Lower lobe of right lung (tissue), 2 donors: ENCODE results near the gene DNASE1L1. TPM values are rescaled to one million over a fixed set of nuclear protein-coding genes. Genes with fewer than 3 reads are reported as not detected.
A peak's percentile ranks its signal among the peaks of the same experiment; 100 is the strongest.

ENCODE experiments used
- ATAC-seq, 2 donors: fragments of 200-7000 bp; cut with Tn5 transposase; one replicate each; pipeline ENCODE4 v1.9.1; 2020 to 2022; ENCODE audit warnings: mild to moderate bottlenecking in 2 of 2, moderate library complexity in 2 of 2
- DNase-seq: peaks from one replicate; pipeline ENCODE4 v3.0.0-alpha.2; 2020
- H3K27ac ChIP-seq: fragments of 200-600 bp; one replicate; pipeline ENCODE4 v1.8.0; 2022
- H3K27me3 ChIP-seq: fragments of 200-600 bp; one replicate; pipeline ENCODE4 v1.8.0; 2022; ENCODE audit warnings: low read depth
- H3K36me3 ChIP-seq: fragments of 200-600 bp; one replicate; pipeline ENCODE4 v1.8.0; 2022; ENCODE audit warnings: mild to moderate bottlenecking
- H3K4me1 ChIP-seq: fragments of 200-600 bp; one replicate; pipeline ENCODE4 v1.8.0; 2022
- H3K4me3 ChIP-seq: fragments of 200-600 bp; one replicate; pipeline ENCODE4 v1.8.0; 2022; ENCODE audit warnings: mild to moderate bottlenecking
- H3K9me3 ChIP-seq: fragments of 200-600 bp; one replicate; pipeline ENCODE4 v1.8.0; 2022
- intact Hi-C: fragments of 100-400 bp; cut with DNase I; formaldehyde crosslinking; loops from one replicate; pipeline ENCODE4 v1.11.0; 2022
- total RNA-seq: library from RNA; stranded (reverse); fragmentation: NEBNext Ultra II Directional; extraction: Animal tissue kit (Norgen Biotek cat#: 25700); gene quantifications from one replicate; pipeline ENCODE4 v1.2.1, GENCODE V29; 2021
- TF ChIP-seq, protein P1 (sequence below): fragments of 200-600 bp; IDR thresholded peaks from one replicate; pipeline ENCODE4 v1.8.0; 2022; ENCODE audit warnings: antibody characterized with exemption, mild to moderate bottlenecking
- donor health status: DM: no; HTN: yes; CAD: no; lungs with severe emphysema.

Gene DNASE1L1
- total RNA-seq, 1 donor from 2014 or later = 36.1 TPM

DNA sequence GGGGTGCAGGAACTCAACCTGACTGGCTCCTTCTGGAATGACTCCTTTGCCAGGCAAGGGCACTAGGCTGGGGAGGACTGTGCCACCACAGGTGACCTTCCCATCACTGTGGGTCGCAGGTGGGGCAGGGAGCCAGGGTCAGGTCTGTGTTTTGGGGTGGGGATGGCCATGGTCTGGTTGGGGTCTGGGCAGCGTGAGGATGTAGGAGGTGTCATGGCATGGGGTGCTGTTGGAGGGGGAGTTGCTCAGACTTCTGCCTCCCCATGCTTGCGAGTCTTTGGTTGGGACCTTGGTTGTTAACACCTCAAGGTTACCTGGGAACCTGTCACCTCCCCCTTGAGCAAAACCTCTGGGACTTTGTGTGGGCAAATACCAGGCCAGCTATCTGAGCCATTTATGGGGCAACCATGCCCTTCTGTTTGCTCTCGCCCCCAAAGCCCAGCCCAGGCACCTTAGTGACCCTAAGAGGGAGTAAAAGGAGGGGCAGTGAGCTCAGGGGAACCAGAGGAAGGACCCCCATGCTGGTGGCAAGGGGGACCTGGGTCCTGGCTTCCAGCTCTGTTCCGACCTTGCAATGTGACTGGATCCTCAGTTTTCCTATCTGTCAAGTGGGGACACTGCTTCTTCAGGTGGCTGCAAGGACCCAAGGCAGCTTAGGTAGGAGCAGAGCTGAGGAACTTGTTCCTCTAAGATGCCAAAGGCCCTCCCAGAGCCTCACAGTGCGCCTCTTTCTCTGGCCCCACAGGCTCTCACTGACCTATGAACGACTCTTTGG, 25.5 kb upstream of the DNASE1L1 start:
- H3K4me1 ChIP-seq = peaks cover 23% of the 10 kb centered on the region
- no peak for ATAC-seq
- H3K27ac ChIP-seq = no peak overlapping the region
- peaks cover 38% of the 10 kb centered on the region for H3K36me3 ChIP-seq
- no peaks in the 10 kb centered on the region for H3K9me3 ChIP-seq
- intact Hi-C loops = no loop called here
- DNase-seq = no peak
- H3K4me3 ChIP-seq = no peak overlapping the region
- TF ChIP-seq, protein P1, sequence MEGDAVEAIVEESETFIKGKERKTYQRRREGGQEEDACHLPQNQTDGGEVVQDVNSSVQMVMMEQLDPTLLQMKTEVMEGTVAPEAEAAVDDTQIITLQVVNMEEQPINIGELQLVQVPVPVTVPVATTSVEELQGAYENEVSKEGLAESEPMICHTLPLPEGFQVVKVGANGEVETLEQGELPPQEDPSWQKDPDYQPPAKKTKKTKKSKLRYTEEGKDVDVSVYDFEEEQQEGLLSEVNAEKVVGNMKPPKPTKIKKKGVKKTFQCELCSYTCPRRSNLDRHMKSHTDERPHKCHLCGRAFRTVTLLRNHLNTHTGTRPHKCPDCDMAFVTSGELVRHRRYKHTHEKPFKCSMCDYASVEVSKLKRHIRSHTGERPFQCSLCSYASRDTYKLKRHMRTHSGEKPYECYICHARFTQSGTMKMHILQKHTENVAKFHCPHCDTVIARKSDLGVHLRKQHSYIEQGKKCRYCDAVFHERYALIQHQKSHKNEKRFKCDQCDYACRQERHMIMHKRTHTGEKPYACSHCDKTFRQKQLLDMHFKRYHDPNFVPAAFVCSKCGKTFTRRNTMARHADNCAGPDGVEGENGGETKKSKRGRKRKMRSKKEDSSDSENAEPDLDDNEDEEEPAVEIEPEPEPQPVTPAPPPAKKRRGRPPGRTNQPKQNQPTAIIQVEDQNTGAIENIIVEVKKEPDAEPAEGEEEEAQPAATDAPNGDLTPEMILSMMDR = no peak
- no peaks in the 10 kb centered on the region for H3K27me3 ChIP-seq

DNA sequence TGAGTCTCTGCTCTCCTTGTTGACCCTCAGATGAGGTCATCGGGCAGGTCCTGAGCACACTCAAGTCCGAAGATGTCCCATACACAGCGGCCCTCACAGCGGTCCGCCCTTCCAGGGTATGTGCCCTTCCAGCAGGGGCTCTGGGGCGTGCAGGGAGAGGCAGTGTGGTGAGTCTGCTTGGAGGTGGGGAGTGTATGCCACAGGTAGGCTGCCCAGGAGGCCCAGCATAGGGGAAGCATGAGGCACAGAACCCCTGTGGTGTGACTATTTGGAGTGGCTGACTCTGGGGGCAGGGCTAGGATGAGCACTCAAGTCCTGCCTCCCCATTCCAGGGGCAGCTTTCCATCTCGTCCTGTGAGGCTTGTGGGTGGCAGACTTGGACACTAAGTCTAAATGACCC, 24.6 kb upstream of the DNASE1L1 start:
- DNase-seq = no peak
- ATAC-seq = no peak
- intact Hi-C loops = no loop called here
- no peak overlapping the region for H3K27ac ChIP-seq
- H3K4me1 ChIP-seq = peaks cover 21% of the 10 kb centered on the region
- no peaks in the 10 kb centered on the region for H3K27me3 ChIP-seq
- no peaks in the 10 kb centered on the region for H3K9me3 ChIP-seq
- TF ChIP-seq, protein P1 = no peak
- H3K4me3 ChIP-seq = no peak overlapping the region
- peaks cover 35% of the 10 kb centered on the region for H3K36me3 ChIP-seq

DNA sequence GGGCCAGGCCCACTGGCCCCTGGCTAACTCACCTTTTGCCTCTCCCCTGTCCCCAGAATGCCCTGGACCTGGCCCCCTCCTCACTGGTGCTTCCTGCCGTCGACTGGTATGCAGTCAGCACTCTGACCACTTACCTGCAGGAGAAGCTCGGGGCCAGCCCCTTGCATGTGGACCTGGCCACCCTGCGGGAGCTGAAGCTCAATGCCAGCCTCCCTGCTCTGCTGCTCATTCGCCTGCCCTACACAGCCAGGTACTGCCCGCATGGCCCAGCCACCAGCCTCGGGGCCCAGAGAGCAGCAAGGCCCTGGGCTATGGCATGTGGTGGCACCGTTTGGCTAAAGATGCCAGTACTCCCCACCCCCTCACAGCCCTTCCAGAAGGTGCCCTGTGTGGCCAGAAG, 23.2 kb upstream of the DNASE1L1 start:
- no peaks in the 10 kb centered on the region for H3K9me3 ChIP-seq
- peaks cover 35% of the 10 kb centered on the region for H3K36me3 ChIP-seq
- H3K4me3 ChIP-seq = no peak overlapping the region
- H3K27me3 ChIP-seq = no peaks in the 10 kb centered on the region
- TF ChIP-seq, protein P1 = no peak
- ATAC-seq (no peak), DNase-seq (no peak)
- intact Hi-C loops = no loop called here
- peaks cover 23% of the 10 kb centered on the region for H3K4me1 ChIP-seq
- no peak overlapping the region for H3K27ac ChIP-seq

DNA sequence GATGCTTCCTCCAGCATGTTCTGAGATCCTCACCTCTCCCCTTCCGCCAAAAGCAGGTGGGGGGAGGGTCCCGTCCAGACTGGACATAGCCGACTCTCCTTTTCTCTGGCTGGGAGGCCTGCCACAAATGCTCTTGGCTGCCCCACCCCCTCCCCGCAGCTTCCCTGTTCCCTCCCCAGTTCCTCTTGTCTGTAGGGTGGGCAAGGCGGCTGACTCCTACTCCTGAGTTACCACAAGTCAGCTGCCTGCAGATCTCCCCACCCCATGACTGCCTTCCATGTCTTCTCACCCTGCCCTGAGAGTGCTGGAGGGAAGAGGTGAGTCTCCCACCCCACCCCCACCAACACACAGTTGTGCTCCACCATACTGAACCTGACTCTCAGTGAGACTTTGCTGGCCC, 22.3 kb upstream of the DNASE1L1 start:
- H3K36me3 ChIP-seq = peaks cover 35% of the 10 kb centered on the region
- peak overlapping the region; percentile 11 for H3K4me3 ChIP-seq
- peaks cover 25% of the 10 kb centered on the region for H3K4me1 ChIP-seq
- H3K9me3 ChIP-seq = no peaks in the 10 kb centered on the region
- peak; percentile 6 to 40 for ATAC-seq
- TF ChIP-seq, protein P1 = no peak
- DNase-seq = peak; percentile 75
- no peaks in the 10 kb centered on the region for H3K27me3 ChIP-seq
- intact Hi-C loops = no loop called here
- no peak overlapping the region for H3K27ac ChIP-seq

DNA sequence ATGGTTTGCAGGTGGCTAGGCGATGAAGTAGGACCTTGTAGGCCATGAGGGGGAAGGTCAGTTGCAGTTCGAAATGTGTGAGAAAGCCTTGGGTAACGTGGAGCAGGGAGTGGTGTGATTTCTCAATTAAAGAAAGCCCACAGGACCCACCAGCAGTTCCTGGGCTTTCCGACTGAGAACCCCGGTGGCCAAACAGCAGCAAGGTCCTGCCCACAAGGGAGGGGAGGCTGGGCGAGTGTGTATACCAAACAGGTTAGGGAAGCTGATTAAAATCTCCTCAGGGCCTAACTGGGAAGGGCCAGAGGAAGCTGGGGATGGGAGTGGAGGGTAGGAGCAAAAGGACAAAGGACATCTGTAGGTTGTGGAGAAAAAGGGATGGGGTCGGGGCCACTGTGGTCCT, 21.9 kb upstream of the DNASE1L1 start:
- H3K4me1 ChIP-seq = peaks cover 23% of the 10 kb centered on the region
- ATAC-seq (peak in 1 of 2 donors; percentile 4), DNase-seq (peak; percentile 64)
- H3K4me3 ChIP-seq = peak overlapping the region; percentile 11
- peaks cover 35% of the 10 kb centered on the region for H3K36me3 ChIP-seq
- TF ChIP-seq, protein P1 = no peak
- H3K27me3 ChIP-seq = no peaks in the 10 kb centered on the region
- H3K9me3 ChIP-seq = no peaks in the 10 kb centered on the region
- H3K27ac ChIP-seq = no peak overlapping the region
- intact Hi-C loops = no loop called here
